HepG2 (cell line): Measurements from ENCODE around the gene TNIP1. TPM values are rescaled to one million over a fixed set of nuclear protein-coding genes. Genes with fewer than 3 reads are reported as not detected.
A peak's percentile ranks its signal among the peaks of the same experiment; 100 is the strongest.

Experiments
- CERS6 ChIP-seq: sonication (generic); formaldehyde crosslinking; IDR thresholded peaks from 2 replicates; pipeline ENCODE4 v1.5.0; 2020; ENCODE audit warnings: missing genetic modification reagents
- CREBL2 ChIP-seq: sonication (generic); formaldehyde crosslinking; IDR thresholded peaks from 2 replicates; pipeline ENCODE4 v1.8.1; 2023; ENCODE audit warnings: missing genetic modification reagents, mild to moderate bottlenecking, borderline replicate concordance
- GFI1 ChIP-seq: sonication (generic); formaldehyde crosslinking; IDR thresholded peaks from 2 replicates; pipeline ENCODE4 v1.5.0; 2020; ENCODE audit warnings: missing genetic modification reagents, mild to moderate bottlenecking, borderline replicate concordance
- GMEB2 ChIP-seq: IDR thresholded peaks from 2 replicates; pipeline ENCODE4 v1.6.1; 2016; ENCODE audit warnings: missing biosample characterization, missing genetic modification reagents, low read depth
- GPBP1L1 ChIP-seq: sonication (generic); formaldehyde crosslinking; IDR thresholded peaks from 2 replicates; pipeline ENCODE4 v1.5.0; 2020; ENCODE audit warnings: mild to moderate bottlenecking, missing genetic modification reagents
- HOXA5 ChIP-seq: sonication (generic); formaldehyde crosslinking; IDR thresholded peaks from 2 replicates; pipeline ENCODE4 v1.4.0; 2020; ENCODE audit warnings: missing genetic modification reagents
- NCOA2 ChIP-seq: sonication (generic); formaldehyde crosslinking; IDR thresholded peaks from 2 replicates; pipeline ENCODE4 v1.8.0; 2022; ENCODE audit warnings: inconsistent platforms
- PAXIP1 ChIP-seq: sonication (generic); formaldehyde crosslinking; conservative IDR thresholded peaks from 2 replicates; pipeline ENCODE4 v1.4.0; 2020; ENCODE audit warnings: mild to moderate bottlenecking, missing genetic modification reagents, moderate library complexity
- TBX2 ChIP-seq: sonication (generic); formaldehyde crosslinking; IDR thresholded peaks from 2 replicates; pipeline ENCODE4 v1.5.0; 2020; ENCODE audit warnings: missing genetic modification reagents, mild to moderate bottlenecking, borderline replicate concordance
- TFE3 ChIP-seq: IDR thresholded peaks from 2 replicates; pipeline ENCODE4 v1.6.1; 2016
- ZNF354B ChIP-seq: sonication (generic); formaldehyde crosslinking; IDR thresholded peaks from 2 replicates; pipeline ENCODE4 v1.8.0; 2022; ENCODE audit warnings: mild to moderate bottlenecking, missing genetic modification reagents
- ZNF430 ChIP-seq: sonication (generic); formaldehyde crosslinking; IDR thresholded peaks from 2 replicates; pipeline ENCODE4 v1.9.0; 2021; ENCODE audit warnings: mild to moderate bottlenecking, missing genetic modification reagents
- ZNF564 ChIP-seq: sonication (generic); formaldehyde crosslinking; IDR thresholded peaks from 2 replicates; pipeline ENCODE4 v1.8.1; 2023; ENCODE audit warnings: mild to moderate bottlenecking, missing genetic modification reagents
- ZNF737 ChIP-seq: sonication (generic); formaldehyde crosslinking; IDR thresholded peaks from 2 replicates; pipeline ENCODE4 v1.5.0; 2020; ENCODE audit warnings: missing genetic modification reagents, mild to moderate bottlenecking, borderline replicate concordance
- ZNF770 ChIP-seq: sonication (generic); formaldehyde crosslinking; IDR thresholded peaks from 2 replicates; pipeline ENCODE4 v1.5.0; 2020; ENCODE audit warnings: mild to moderate bottlenecking, missing genetic modification reagents
- ZSCAN31 ChIP-seq: sonication (generic); formaldehyde crosslinking; IDR thresholded peaks from 2 replicates; pipeline ENCODE4 v1.5.0; 2020; ENCODE audit warnings: low read depth, mild to moderate bottlenecking, missing genetic modification reagents
- polyA plus RNA-seq, 8 experiments: library from polyadenylated mRNA; depleted of rRNA in 3 of 8; stranded (reverse) in 7 of 8; unstranded in 1 of 8; fragments of >200 nt; fragmentation: Illumina TruSeq in 4 of 8; extraction: Trizol in 4 of 8; gene quantifications; 2 replicates each; pipeline versions ENCODE4 v1.2.1 to v1.2.3, GENCODE V29; 2011 to 2016; ENCODE audit warnings: low read depth in 4 of 8, missing spikeins in 1 of 8, mixed read lengths in 1 of 8; ENCODE audit not compliant: insufficient read depth in 1 of 8
- total RNA-seq, 5 experiments: library from RNA; depleted of rRNA; stranded (reverse); fragments of >200 nt; fragmentation: Illumina TruSeq; extraction: Trizol; gene quantifications; 2 replicates each; pipeline ENCODE4 v1.2.3, GENCODE V29; 2016; ENCODE audit warnings: low read depth in 1 of 5

The TNIP1 gene
- total and polyA plus RNA-seq, 2 of the 13 experiments (the other 11 are each of a cell fraction or from before 2014, with no cell fraction given) = 26.2 to 45.9 TPM

GRCh38 chr5:151014680-151015343 lies 66.0 kb downstream of the TNIP1 start (continued):
- TF ChIP-seq GPBP1L1 (CRISPR knock-in tag) (no peak), ZNF354B (CRISPR knock-in tag) (no peak), PAXIP1 (CRISPR knock-in tag) (peak; percentile 69), TBX2 (CRISPR knock-in tag) (peak; percentile 40; the same call in 1 of the 2 replicates), CREBL2 (no peak), ZNF770 (CRISPR knock-in tag) (no peak), ZSCAN31 (CRISPR knock-in tag) (no peak), GMEB2 (CRISPR knock-in tag) (no peak), TFE3 (CRISPR knock-in tag) (peak; percentile 87), CERS6 (CRISPR knock-in tag) (no peak), ZNF430 (CRISPR knock-in tag) (0 out of 2 replicates have a peak, but pooled peaks have one; percentile 30), NCOA2 (CRISPR knock-in tag) (peak; percentile 70; the same call in 1 of the 2 replicates), HOXA5 (CRISPR knock-in tag) (peak; percentile 77; the same call in 1 of the 2 replicates), ZNF564 (no peak), ZNF737 (CRISPR knock-in tag) (no peak), GFI1 (CRISPR knock-in tag) (peak; percentile 19; the same call in 1 of the 2 replicates)
